NCI-H2171 treated with DMSO at 0.1 percent for 48 hours (cell line): ENCODE data around the gene MS4A6E.
"Not testable (repeated sequence)": the region's sequence is repeated elsewhere in the genome, so short reads cannot be mapped to it uniquely, and the experiment has no call there.

Source experiments
- DNase-seq: peaks from one replicate; lab custom pipeline; 2025; lab: John Stamatoyannopoulos, UW

Gene MS4A6E

DNA sequence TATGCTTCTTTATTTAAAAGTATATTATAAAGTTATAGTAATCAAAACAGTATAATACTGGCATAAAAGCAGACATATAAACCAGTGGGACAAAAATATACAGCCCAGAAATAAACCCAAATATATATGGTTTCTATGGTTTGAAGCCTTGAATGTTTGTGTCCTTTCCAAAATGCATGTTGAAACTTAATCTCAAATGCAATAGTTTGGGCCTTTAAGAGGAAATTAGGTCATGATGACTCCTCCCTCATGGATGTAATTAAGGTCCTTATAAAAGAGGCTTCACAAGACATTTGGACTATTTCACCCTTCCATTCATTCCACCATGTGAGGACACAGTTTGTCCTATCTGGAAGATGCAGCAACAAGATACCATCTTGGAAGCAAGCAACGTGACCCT is at the start of gene MS4A6E:
TSS of gene MS4A6E (plus strand) at position 301 of the 400 bp plus-strand sequence. CDS start 7,641 bp downstream, outside the sequence.
- no peak for DNase-seq

- no peak for DNase-seq
These were observed 46.6 kb upstream of the MS4A6E start, which contains the start of gene MS4A4A for GRCh38 chr11:60280412-60280811. Gene MS4A4A (plus strand): TSS chr11:60280666. CDS start chr11:60280676, 10 bp downstream.

GRCh38 chr11:60281485-60281884 is 45.6 kb upstream of the MS4A6E start:
- no peak for DNase-seq

- DNase-seq, result no peak
These were observed 44.8 kb upstream of the MS4A6E start for GRCh38 chr11:60282286-60282685.

DNA sequence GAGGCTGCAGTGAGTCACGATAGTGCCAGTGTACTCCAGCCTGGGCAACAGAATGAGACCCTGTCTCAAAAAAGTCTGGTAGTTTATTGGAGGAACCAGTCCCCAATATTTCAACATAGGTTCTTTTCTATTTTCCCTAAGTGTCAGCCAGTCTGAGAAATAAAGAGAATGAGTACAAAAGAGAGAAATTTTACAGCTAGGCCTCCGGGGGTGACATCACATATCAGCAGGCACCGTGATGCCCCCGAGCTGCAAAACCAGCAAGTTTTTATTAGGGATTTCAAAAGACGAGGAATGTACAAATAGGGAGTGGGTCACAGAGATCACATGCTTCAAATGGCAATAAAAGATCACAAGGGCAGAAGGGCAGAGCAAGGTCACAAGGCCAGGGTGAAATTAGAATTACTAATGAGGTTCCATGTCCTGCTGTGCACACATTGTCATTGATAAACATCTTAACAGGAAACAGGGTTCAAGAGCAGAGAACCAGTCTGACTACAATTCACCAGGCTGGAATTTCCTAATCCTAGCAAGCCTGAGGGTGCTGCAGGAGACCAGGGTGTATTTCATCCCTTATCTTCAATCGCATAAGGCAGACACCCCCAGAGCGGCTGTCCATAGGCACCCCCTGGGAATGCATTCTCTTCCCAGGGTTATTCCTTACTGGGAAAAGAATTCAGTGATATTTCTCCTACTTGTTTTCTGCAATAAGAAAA is 41.5 kb upstream of the MS4A6E start:
- DNase-seq, result not testable (repeated sequence)

DNA sequence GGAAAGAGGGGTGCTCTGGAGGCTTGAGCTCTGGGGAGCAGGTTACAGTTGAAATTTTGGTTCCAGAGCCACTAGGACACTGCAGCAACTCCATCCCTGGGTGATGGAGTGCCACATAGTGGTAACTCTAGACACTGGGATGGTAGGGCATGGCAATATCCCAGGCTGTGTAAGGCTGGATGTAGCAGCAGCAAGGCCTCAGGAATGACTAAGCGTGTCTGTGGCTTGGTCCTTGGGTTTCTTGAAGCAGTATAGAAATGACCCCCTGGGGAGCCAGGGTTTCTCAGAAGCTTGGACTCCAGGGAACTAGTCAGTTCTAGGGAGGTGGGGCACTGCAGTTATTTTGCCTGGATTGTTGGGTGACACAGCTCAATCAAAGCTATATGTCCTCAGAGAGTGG is 38.5 kb upstream of the MS4A6E start:
- DNase-seq, result no peak

DNA sequence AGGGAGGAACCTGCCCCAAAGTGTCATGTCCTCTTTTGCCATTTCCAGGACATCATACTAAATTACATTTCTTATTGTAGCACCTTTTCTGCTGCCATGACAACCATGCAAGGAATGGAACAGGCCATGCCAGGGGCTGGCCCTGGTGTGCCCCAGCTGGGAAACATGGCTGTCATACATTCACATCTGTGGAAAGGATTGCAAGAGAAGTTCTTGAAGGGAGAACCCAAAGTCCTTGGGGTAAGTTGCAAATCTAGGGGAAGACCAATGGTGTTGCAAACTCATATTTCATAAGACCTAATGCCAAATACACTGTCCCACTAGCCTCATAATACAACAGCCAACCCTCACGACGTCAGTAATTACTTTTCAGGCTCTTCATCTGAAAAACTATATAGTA is 34.9 kb upstream of the MS4A6E start:
- no peak for DNase-seq

DNA sequence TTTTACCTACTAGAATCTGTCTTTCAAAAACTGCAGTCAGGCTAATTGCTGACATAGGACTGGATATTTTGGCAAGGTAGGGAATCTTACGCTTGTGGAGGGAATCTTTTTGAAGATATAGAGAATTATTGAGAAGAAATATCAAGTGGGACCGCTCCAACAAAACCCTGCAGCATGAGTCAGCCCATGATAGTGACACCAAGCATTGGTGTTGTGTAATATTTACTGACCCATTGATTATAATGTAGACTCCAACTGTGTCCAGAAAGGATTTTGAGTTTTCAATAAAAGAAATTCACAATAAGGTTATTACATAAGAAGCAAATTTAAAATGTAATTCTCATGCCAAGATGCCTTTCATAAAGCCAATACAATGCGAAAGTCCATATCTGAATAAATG is 25.9 kb upstream of the MS4A6E start:
- DNase-seq, result no peak

DNA sequence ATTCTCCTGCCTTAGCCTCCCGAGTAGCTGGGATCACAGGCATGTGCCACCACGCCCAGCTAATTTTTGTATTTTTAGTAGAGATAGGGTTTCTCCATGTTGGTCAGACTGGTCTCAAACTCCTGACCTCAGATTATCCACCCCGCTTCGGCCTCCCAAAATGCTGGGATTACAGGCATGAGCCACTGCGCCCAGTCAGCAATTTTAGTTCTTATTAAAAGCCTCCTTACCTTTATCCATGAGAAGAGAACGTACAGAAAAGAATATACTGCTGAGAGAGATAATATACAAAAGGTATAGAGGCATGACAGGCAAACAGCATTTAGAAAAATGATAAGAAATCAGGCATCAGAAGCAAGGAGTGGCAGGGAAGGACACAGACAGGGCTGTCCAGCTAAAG is 25.2 kb upstream of the MS4A6E start:
- DNase-seq, result not testable (repeated sequence)

GRCh38 chr11:60303661-60304060 is 23.4 kb upstream of the MS4A6E start:
- no peak for DNase-seq

- DNase-seq, result no peak
These were observed 21.0 kb upstream of the MS4A6E start for GRCh38 chr11:60305906-60306619.

DNA sequence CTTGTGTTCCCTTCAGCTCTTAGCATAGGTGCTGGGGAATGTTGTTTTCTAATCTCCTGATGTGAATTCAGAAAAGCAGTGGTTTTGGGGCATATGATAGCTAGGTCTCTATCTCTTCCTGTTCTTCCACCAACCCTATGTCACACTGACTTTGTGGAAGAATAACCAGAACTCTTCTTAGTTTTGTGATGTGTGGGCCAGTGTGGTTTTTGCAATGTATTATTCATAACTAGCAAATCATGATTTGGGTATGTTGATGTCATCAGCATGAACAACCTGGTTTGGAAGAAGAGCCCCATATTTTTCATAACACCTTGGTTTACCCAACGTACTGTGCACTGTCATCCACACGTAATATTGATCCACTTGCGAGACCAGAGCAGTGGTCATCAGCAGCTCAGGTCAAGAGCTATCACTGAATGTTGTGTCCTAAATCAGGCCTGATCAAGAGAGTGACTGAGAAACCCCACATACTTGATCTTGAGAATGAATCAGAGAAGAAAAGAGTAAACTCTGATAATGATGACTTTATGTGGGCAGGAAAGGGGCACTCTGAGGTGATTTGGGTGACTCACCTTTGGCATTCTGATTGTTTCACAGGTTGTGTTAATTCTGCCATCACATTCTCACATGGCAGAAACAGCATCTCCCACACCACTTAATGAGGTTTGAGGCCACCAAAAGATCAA is 19.4 kb upstream of the MS4A6E start:
- DNase-seq, result no peak

DNA sequence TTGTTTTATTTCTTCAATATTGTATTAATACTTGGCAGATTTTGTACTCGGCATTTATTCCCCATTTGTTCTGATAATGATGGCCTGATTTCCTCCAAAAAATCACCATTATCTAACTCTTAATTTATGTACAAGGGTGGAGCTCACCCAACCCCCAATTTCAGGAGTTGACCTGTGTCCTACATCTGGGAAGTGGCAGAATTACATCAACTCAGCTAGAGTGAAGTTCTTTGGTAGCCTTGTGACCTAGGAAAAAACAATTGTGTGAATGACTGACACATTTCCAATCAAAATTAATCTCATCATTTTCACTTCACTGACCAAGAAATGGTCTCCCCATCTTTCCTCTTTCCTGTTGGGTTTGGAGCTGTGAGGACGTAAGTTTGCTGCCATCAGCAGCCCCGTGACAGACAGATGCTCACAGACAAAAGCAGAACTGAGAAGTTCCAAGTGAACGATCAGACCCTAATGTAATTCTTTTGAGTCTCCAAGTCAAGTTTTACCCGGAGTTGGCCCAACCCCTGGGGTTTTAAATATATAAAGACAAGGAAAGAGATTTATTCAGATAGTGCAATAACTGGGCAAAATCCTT is 16.6 kb upstream of the MS4A6E start:
- no peak for DNase-seq

- DNase-seq, result no peak
These were observed 12.3 kb upstream of the MS4A6E start for GRCh38 chr11:60314635-60315321.

DNA sequence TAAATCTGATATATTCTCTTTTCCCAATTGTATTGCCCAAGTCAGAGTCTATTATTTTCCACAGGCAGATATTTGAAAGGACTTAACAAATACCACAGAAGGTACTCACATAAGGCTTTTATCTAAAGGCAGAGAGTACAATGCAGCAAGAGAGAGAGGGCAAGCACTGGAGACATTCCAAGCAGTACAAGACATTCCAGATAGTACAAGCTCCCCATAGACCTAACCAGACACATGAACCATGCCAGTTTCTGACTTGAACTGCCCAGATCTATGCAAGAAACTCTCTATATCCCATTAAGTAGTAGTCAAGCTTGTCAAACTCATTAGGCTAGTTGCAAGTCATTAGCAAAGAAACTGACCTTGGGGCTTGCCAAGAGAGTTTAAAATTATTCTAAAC is 11.2 kb upstream of the MS4A6E start:
- DNase-seq, result no peak

GRCh38 chr11:60316317-60316716 is 10.7 kb upstream of the MS4A6E start:
- no peak for DNase-seq

DNA sequence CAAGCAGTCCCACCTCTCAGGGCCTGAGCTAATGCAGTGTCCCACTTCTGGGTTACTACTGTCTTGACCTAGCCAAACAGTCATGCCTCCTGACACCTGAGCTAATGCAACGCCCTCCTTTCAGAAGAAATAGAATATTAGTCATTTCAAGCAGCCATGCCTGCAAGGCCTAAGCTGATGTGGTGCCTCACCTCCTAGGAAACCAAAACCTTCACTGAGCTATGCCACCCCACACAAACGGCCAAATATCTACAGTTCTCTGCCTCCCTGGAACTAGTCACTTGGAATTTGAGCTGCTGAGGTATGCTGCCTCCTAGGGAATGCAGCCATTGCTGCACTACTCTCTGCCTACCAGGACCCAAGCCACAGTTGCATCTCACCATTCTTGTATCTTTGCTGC is 8.3 kb upstream of the MS4A6E start:
- DNase-seq, result no peak

- DNase-seq, result no peak
These were observed 6.0 kb upstream of the MS4A6E start for GRCh38 chr11:60321051-60321450.

GRCh38 chr11:60328460-60328859 is 1.4 kb downstream of the MS4A6E start:
- no peak for DNase-seq

DNA sequence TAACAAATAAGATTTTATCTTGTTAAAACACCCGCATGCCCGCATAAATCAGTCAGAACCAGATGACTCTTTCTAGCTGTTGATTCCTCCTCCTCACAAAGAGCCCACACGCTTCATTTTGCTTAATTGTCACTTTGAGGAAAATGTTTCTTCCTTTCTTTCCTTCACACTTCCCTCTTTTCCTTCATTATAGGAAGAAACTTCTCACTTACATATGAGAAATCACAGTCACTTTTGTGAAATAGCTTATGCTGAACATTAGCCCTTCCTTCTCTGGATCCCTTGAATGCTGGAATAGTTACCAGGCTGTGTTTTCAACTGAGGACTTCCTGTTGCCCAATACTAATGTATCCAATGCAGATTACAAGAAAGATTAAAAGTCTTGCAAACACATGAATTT is 5.8 kb downstream of the MS4A6E start:
- no peak for DNase-seq

DNA sequence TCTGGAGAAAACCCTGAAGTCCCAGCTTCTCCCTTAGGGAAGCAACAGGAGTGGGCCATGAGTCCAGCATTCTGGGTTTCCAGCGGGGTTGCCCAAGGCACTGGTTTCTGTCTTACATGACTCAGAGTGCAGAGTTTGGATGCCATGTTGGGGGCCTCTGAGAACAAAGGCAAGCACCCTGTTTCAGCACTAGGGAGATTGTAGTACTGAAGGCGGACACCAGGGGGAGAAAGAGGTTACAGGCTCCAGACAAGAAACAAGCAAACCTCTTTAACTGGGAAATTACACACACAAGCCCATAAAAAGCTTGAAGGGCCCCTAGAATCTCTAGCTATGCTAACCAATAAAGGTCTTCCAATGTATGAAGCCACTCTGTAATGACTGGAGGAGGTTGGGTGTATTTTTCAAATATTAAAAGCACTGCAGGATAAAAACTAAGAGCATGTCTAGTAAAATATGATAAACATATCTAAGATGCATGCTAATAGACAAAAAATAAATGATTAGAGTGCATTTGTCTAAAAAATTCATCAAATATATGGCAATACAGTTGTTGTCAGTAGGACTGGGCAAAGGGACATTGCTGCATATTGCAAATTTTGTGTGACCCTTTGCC is 7.1 kb downstream of the MS4A6E start:
- peak; percentile 55 for DNase-seq
